HG03460 (cell line): Measurements from ENCODE around the gene ENGASE.

Experiments used
- ATAC-seq: cut with Tn5 transposase; IDR thresholded peaks from one replicate; pipeline ENCODE4 v1.9.1; 2021; ENCODE audit not compliant: unreplicated experiment

The ENGASE gene

DNA sequence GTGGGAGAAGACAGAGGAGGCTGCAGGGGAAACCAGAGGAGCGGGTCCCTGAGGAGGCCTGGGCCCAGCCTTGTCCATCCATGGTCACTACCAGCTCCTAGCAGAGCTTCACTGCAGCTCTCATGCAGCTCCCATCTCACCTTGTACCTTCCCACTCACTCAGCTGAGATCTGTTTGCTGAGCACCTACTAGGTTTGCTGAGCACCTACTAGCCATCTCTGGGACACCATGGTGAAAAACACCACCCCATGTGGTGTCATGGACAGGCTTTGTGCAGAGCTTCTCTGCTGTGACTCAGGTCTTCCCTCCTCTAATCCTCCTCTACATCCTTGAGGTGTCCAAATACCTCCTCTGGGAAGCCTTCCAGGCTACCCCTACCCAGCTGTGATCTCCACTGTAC lies 58.6 kb downstream of the ENGASE start:
- no peak for ATAC-seq

- no peak for ATAC-seq
Observed at GRCh38 chr17:79133985-79134384, 59.4 kb downstream of the ENGASE start.

DNA sequence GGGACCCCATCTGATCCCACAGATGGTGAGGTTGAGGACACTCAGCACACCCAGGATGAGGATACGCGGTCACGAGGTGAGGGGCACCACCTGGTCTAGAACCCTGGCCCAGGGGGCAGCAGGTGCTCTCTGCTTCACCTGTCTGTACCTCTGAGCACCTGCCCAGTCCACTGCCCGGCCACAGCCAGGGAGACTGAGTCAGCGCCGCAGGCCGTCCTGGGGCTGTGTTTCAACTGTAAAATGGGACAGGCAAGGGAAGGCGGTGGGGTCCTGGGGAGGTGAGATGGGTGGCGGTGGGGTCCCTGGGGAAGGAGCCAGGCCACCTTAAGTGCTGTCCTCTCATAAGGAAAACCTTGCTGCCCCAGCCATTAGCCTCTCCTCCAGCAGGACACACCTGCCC lies 60.4 kb downstream of the ENGASE start:
- no peak for ATAC-seq

DNA sequence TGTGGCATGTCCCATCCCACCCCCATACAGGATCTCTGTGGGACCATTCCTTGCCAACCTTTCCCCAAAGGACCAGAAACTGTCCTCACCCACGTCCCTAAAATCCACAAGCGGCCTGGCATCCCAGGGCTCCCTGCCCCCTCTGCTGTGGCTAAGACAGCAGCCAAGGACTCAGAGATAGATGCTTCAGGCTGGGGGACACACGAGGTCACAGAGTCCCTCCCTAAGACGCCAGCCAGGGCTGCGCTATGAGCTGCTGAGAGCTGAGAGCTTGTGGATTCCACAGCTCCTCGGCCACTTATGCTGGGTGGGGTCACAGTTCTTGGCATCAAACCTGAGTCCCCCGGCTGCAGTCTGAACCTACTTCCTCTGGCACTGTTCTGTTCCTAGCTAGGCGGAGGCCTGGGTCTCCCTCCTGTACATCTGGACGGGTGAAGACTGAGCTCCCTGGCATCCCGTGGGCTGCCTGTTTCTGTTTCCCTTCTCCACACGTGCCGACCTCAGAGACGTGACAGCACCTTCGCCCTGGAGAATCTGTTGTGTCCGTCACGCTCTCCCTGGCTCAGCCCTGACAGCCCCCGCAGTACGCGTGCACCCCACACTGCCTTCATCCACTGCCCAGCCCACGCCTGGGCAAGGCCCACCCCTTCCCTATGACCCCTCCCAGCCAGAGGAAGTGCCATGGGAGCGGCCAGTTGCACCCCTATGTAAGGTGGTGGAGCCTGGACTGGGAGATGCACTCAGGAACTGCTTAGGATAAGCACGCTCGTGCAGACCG lies 61.2 kb downstream of the ENGASE start:
- no peak for ATAC-seq
